ENCODE data around the gene FASTKD3. TPM values are rescaled to one million over a fixed set of nuclear protein-coding genes. Genes with fewer than 3 reads are reported as not detected.
A peak's percentile ranks its signal among the peaks of the same experiment; 100 is the strongest.

The FASTKD3 gene
- total RNA-seq, 2 experiments from 2014 or later, result 10.8 to 13.8 TPM

GRCh38 chr5:7876867-7877266 is 8.0 kb upstream of the FASTKD3 start:
- POLR2A ChIA-PET, result no interaction called here
- Mint-ChIP-seq H3K4me3 (no peak overlapping the region), H3K27me3 (ENCODE audit: low read depth) (no peaks in the 10 kb centered on the region)

GRCh38 chr5:7875151-7875550 is 6.3 kb upstream of the FASTKD3 start:
- no peaks in the 10 kb centered on the region for H3K27me3 Mint-ChIP-seq (ENCODE audit: low read depth)
- no peak overlapping the region for H3K4me3 Mint-ChIP-seq
- ChIA-PET POLR2A (no interaction called here), CTCF (interaction anchor here (0.9 to 1.0 kb wide), 2 partner anchors 9 to 12 kb away, joined by 3 to 4 read pairs; no protein-coding TSS in a partner anchor)
- H3K27ac Mint-ChIP-seq, result no peak overlapping the region
- H3K36me3 Mint-ChIP-seq (ENCODE audit: low read depth), result peaks cover 64% of the 10 kb centered on the region
- H3K4me1 Mint-ChIP-seq (ENCODE audit: low read depth), result peaks cover 61% of the 10 kb centered on the region
- no peaks in the 10 kb centered on the region for H3K9me3 Mint-ChIP-seq (ENCODE audit: insufficient read depth)
- DNase-seq, result no peak
- ATAC-seq, result no peak

More at GRCh38 chr5:7876867-7877266, 8.0 kb upstream of the FASTKD3 start:
- CTCF ChIA-PET, result interaction anchor here (3.7 kb wide), 1 partner anchor 10 kb away, joined by 31 read pairs; no protein-coding TSS in a partner anchor
- H3K36me3 Mint-ChIP-seq (ENCODE audit: low read depth), result peaks cover 65% of the 10 kb centered on the region
- H3K27ac Mint-ChIP-seq, result no peak overlapping the region
- H3K4me1 Mint-ChIP-seq (ENCODE audit: low read depth), result peaks cover 45% of the 10 kb centered on the region
- ATAC-seq (no peak), DNase-seq (no peak)
- H3K9me3 Mint-ChIP-seq (ENCODE audit: insufficient read depth), result no peaks in the 10 kb centered on the region

GRCh38 chr5:7874639-7875038 is 5.8 kb upstream of the FASTKD3 start:
- Mint-ChIP-seq H3K27ac (no peak overlapping the region), H3K4me3 (no peak overlapping the region), H3K36me3 (ENCODE audit: low read depth) (peaks cover 64% of the 10 kb centered on the region), H3K27me3 (ENCODE audit: low read depth) (no peaks in the 10 kb centered on the region), H3K9me3 (ENCODE audit: insufficient read depth) (no peaks in the 10 kb centered on the region), H3K4me1 (ENCODE audit: low read depth) (peaks cover 65% of the 10 kb centered on the region)
- DNase-seq (no peak), ATAC-seq (no peak)
- ChIA-PET CTCF (interaction anchor here (1.0 kb wide), 1 partner anchor 12 kb away, joined by 4 read pairs; no protein-coding TSS in a partner anchor), POLR2A (no interaction called here)

GRCh38 chr5:7873216-7873615 is 4.4 kb upstream of the FASTKD3 start:
- CTCF ChIA-PET, result interaction anchor here (6.2 kb wide), 1 partner anchor 14 kb away, joined by 37 read pairs; no protein-coding TSS in a partner anchor
- H3K4me1 Mint-ChIP-seq (ENCODE audit: low read depth), result peaks cover 60% of the 10 kb centered on the region
- peaks cover 56% of the 10 kb centered on the region for H3K36me3 Mint-ChIP-seq (ENCODE audit: low read depth)
- no peaks in the 10 kb centered on the region for H3K27me3 Mint-ChIP-seq (ENCODE audit: low read depth)
- H3K9me3 Mint-ChIP-seq (ENCODE audit: insufficient read depth), result no peaks in the 10 kb centered on the region
- POLR2A ChIA-PET, result no interaction called here
- peak overlapping the region; percentile 46 for H3K4me3 Mint-ChIP-seq
- DNase-seq (peak; percentile 45), ATAC-seq (no peak)
- peak overlapping the region; percentile 71 for H3K27ac Mint-ChIP-seq

- Mint-ChIP-seq H3K9me3 (ENCODE audit: insufficient read depth) (no peaks in the 10 kb centered on the region), H3K27me3 (ENCODE audit: low read depth) (no peaks in the 10 kb centered on the region), H3K36me3 (ENCODE audit: low read depth) (peaks cover 50% of the 10 kb centered on the region), H3K27ac (peak overlapping the region; percentile 71), H3K4me3 (peak overlapping the region; percentile 46), H3K4me1 (ENCODE audit: low read depth) (peaks cover 58% of the 10 kb centered on the region)
- ATAC-seq, result no peak
- no peak for DNase-seq
- POLR2A ChIA-PET, result no interaction called here
- CTCF ChIA-PET, result interaction anchor here (0.7 to 6.2 kb wide), 4 partner anchors 12 to 127 kb away, joined by 3 to 37 read pairs (median 4); no protein-coding TSS in a partner anchor
These were observed 3.8 kb upstream of the FASTKD3 start for GRCh38 chr5:7872517-7873130.

GRCh38 chr5:7871653-7872052 is 2.8 kb upstream of the FASTKD3 start:
- DNase-seq, result no peak
- POLR2A ChIA-PET, result no interaction called here

GRCh38 chr5:7869474-7870136 is 774 bp upstream of the FASTKD3 start:
- DNase-seq (peak; percentile 32), ATAC-seq (peak; percentile 58)
- no peaks in the 10 kb centered on the region for H3K27me3 Mint-ChIP-seq (ENCODE audit: low read depth)
- H3K9me3 Mint-ChIP-seq (ENCODE audit: insufficient read depth), result no peaks in the 10 kb centered on the region
- peak overlapping the region; percentile 85 for H3K27ac Mint-ChIP-seq
- ChIA-PET POLR2A (interaction anchor here (0.6 to 2.3 kb wide), 6 partner anchors 12 to 1462 kb away, joined by 3 to 11 read pairs (median 3); no protein-coding TSS in a partner anchor), CTCF (interaction anchor here (1.2 to 6.2 kb wide), 5 partner anchors 8 to 59 kb away, joined by 3 to 37 read pairs (median 8); no protein-coding TSS in a partner anchor)
- H3K4me3 Mint-ChIP-seq, result peak overlapping the region; percentile 92
- H3K36me3 Mint-ChIP-seq (ENCODE audit: low read depth), result peaks cover 51% of the 10 kb centered on the region
- peaks cover 65% of the 10 kb centered on the region for H3K4me1 Mint-ChIP-seq (ENCODE audit: low read depth)

More at GRCh38 chr5:7871653-7872052, 2.8 kb upstream of the FASTKD3 start:
- CTCF ChIA-PET, result interaction anchor here (1.0 to 6.2 kb wide), 3 partner anchors 14 to 126 kb away, joined by 3 to 37 read pairs (median 4); no protein-coding TSS in a partner anchor
- Mint-ChIP-seq H3K36me3 (ENCODE audit: low read depth) (peaks cover 51% of the 10 kb centered on the region), H3K4me3 (peak overlapping the region; percentile 2), H3K4me1 (ENCODE audit: low read depth) (peaks cover 62% of the 10 kb centered on the region), H3K9me3 (ENCODE audit: insufficient read depth) (no peaks in the 10 kb centered on the region), H3K27me3 (ENCODE audit: low read depth) (no peaks in the 10 kb centered on the region), H3K27ac (peak overlapping the region; percentile 0)
- no peak for ATAC-seq

GRCh38 chr5:7868427-7868772 is 431 bp downstream of the FASTKD3 start:
- no peak for DNase-seq
- peaks cover 58% of the 10 kb centered on the region for H3K4me1 Mint-ChIP-seq (ENCODE audit: low read depth)

GRCh38 chr5:7867260-7867659 is 1.6 kb downstream of the FASTKD3 start:
- H3K27me3 Mint-ChIP-seq (ENCODE audit: low read depth), result no peaks in the 10 kb centered on the region
- ChIA-PET POLR2A (no interaction called here), CTCF (interaction anchor here (3.9 to 6.2 kb wide), 2 partner anchors 9 to 20 kb away, joined by 19 to 37 read pairs; no protein-coding TSS in a partner anchor)
- peaks cover 47% of the 10 kb centered on the region for H3K4me1 Mint-ChIP-seq (ENCODE audit: low read depth)
- H3K4me3 Mint-ChIP-seq, result peak overlapping the region; percentile 92
- H3K27ac Mint-ChIP-seq, result no peak overlapping the region
- H3K36me3 Mint-ChIP-seq (ENCODE audit: low read depth), result peaks cover 49% of the 10 kb centered on the region
- no peaks in the 10 kb centered on the region for H3K9me3 Mint-ChIP-seq (ENCODE audit: insufficient read depth)
- no peak for DNase-seq
- ATAC-seq, result no peak

More at GRCh38 chr5:7868427-7868772, 431 bp downstream of the FASTKD3 start:
- ChIA-PET CTCF (interaction anchor here (1.7 to 6.2 kb wide), 4 partner anchors 8 to 18 kb away, joined by 8 to 37 read pairs (median 14); no protein-coding TSS in a partner anchor), POLR2A (interaction anchor here (0.5 to 2.3 kb wide), 5 partner anchors 8 to 1236 kb away, joined by 3 to 11 read pairs (median 4); partner anchors contain the start of gene NSUN2)
- Mint-ChIP-seq H3K36me3 (ENCODE audit: low read depth) (peaks cover 48% of the 10 kb centered on the region), H3K4me3 (peak overlapping the region; percentile 92), H3K9me3 (ENCODE audit: insufficient read depth) (no peaks in the 10 kb centered on the region), H3K27ac (peak overlapping the region; percentile 87), H3K27me3 (ENCODE audit: low read depth) (no peaks in the 10 kb centered on the region)
- ATAC-seq, result peak; percentile 2

GRCh38 chr5:7866196-7866595 is 2.6 kb downstream of the FASTKD3 start:
- Mint-ChIP-seq H3K4me1 (ENCODE audit: low read depth) (peaks cover 38% of the 10 kb centered on the region), H3K4me3 (no peak overlapping the region), H3K9me3 (ENCODE audit: insufficient read depth) (no peaks in the 10 kb centered on the region), H3K27me3 (ENCODE audit: low read depth) (no peaks in the 10 kb centered on the region), H3K27ac (no peak overlapping the region), H3K36me3 (ENCODE audit: low read depth) (peaks cover 47% of the 10 kb centered on the region)
- ChIA-PET CTCF (interaction anchor here (3.9 kb wide), 1 partner anchor 8 kb away, joined by 19 read pairs; no protein-coding TSS in a partner anchor), POLR2A (no interaction called here)
- DNase-seq, result no peak
- no peak for ATAC-seq

- ATAC-seq, result peak; percentile 35
- Mint-ChIP-seq H3K4me3 (no peak overlapping the region), H3K27ac (peak overlapping the region; percentile 47), H3K36me3 (ENCODE audit: low read depth) (peaks cover 29% of the 10 kb centered on the region), H3K27me3 (ENCODE audit: low read depth) (peaks cover 2% of the 10 kb centered on the region), H3K4me1 (ENCODE audit: low read depth) (peaks cover 18% of the 10 kb centered on the region), H3K9me3 (ENCODE audit: insufficient read depth) (no peaks in the 10 kb centered on the region)
- ChIA-PET CTCF (interaction anchor here (0.6 to 2.5 kb wide), 10 partner anchors 9 to 1092 kb away, joined by 3 to 19 read pairs (median 5); partner anchors contain the start of genes FASTKD3 and MTRR), POLR2A (interaction anchor here (0.6 to 2.3 kb wide), 2 partner anchors 11 to 596 kb away, joined by 3 to 11 read pairs; partner anchors contain the start of genes FASTKD3 and MTRR)
- no peak for DNase-seq
These were observed 10.8 kb downstream of the FASTKD3 start for GRCh38 chr5:7857926-7858632.
